Transverse colon (tissue), 4 donors: ENCODE results near the gene RNF150. TPM values are rescaled to one million over a fixed set of nuclear protein-coding genes. Genes with fewer than 3 reads are reported as not detected.

ENCODE experiments used
- DNase-seq: peaks from one replicate; pipeline ENCODE4 v3.0.0-alpha.2; 2019
- H3K27ac ChIP-seq, 4 donors: fragments of 200-600 bp; sonication (generic); 2 replicates each; pipeline ENCODE4 v1.5.1; 2016 to 2018; ENCODE audit warnings: inconsistent platforms in 4 of 4
- H3K27me3 ChIP-seq: fragments of 200-600 bp; sonication (generic); 2 replicates; pipeline ENCODE4 v1.5.1; 2017; ENCODE audit warnings: inconsistent platforms
- H3K36me3 ChIP-seq, 4 donors: fragments of 200-600 bp; sonication (generic); 2 replicates each; pipeline ENCODE4 v1.5.1; 2017 to 2019; ENCODE audit warnings: inconsistent platforms in 4 of 4
- H3K4me1 ChIP-seq, 4 donors: fragments of 200-600 bp; sonication (generic); 2 replicates each; pipeline ENCODE4 v1.5.1; 2017 to 2020; ENCODE audit warnings: inconsistent platforms in 4 of 4
- H3K4me3 ChIP-seq, 4 donors: fragments of 200-600 bp; sonication (generic); 1 replicate in 1 of 4; 2 replicates in 3 of 4; pipeline versions ENCODE4 v1.5.1 to v1.6.1; 2017 to 2019; ENCODE audit warnings: inconsistent platforms in 4 of 4
- H3K9me3 ChIP-seq, 2 donors: fragments of 200-600 bp; sonication (generic); 2 replicates each; pipeline ENCODE4 v1.5.1; 2017 to 2019; ENCODE audit warnings: inconsistent platforms in 2 of 2
- EP300 ChIP-seq: sonication (generic); formaldehyde crosslinking; IDR thresholded peaks from one replicate; pipeline ENCODE4 v1.6.1; 2017; ENCODE audit warnings: antibody characterized with exemption, low read depth
- POLR2A ChIP-seq: fragments of 450-650 bp; IDR thresholded peaks from one replicate; pipeline ENCODE4 v1.6.1; 2016; ENCODE audit warnings: antibody characterized with exemption, mild to moderate bottlenecking, moderate library complexity
- POLR2AphosphoS5 ChIP-seq, 3 donors: sonication (generic); formaldehyde crosslinking; IDR thresholded peaks; one replicate each; pipeline ENCODE4 v1.6.1; 2016; ENCODE audit warnings: antibody characterized with exemption in 3 of 3
- WGBS, 2 donors: methylation state at CpG; one replicate each; pipeline ENCODE4 v1.1.5; 2018; ENCODE audit warnings: low coverage in 1 of 2; 5-methylcytosine and 5-hydroxymethylcytosine counted together
- in situ Hi-C, 4 donors: fragments of 200-750 bp; cut with MboI; loops; one replicate each; pipeline versions ENCODE4 v1.15.0 to v1.15.1; 2017; ENCODE audit warnings: low sequenced_read_pairs in 3 of 4, low pct_ligation_motif_present in 1 of 4, low pct_unique_long_range_greater_than_20kb in 1 of 4
- intact Hi-C: fragments of 100-400 bp; cut with DNase I; formaldehyde crosslinking; loops from one replicate; pipeline ENCODE4 v1.15.1; 2023; ENCODE audit warnings: low total_unique reads
- total RNA-seq, 4 donors: library from RNA; depleted of rRNA; stranded (reverse); fragments of >200 nt; gene quantifications; one replicate each; pipeline ENCODE4 v1.1.0, GENCODE V29; 2016
- TF ChIP-seq, protein P1 (sequence below), 5 experiments: fragments of 200-600 bp in 3 of 5; fragments of 450-650 bp in 2 of 5; sonication (generic) in 3 of 5; IDR thresholded peaks; 1 replicate in 2 of 5; 2 replicates in 3 of 5; pipeline ENCODE4 v1.5.1; 2016 to 2017; ENCODE audit warnings: antibody characterized with exemption in 5 of 5, inconsistent platforms in 3 of 5, mild to moderate bottlenecking in 2 of 5, moderate library complexity in 1 of 5

Gene RNF150
- total RNA-seq, 4 donors from 2014 or later, result 2.8 to 15.3 (median 7.9) TPM

DNA sequence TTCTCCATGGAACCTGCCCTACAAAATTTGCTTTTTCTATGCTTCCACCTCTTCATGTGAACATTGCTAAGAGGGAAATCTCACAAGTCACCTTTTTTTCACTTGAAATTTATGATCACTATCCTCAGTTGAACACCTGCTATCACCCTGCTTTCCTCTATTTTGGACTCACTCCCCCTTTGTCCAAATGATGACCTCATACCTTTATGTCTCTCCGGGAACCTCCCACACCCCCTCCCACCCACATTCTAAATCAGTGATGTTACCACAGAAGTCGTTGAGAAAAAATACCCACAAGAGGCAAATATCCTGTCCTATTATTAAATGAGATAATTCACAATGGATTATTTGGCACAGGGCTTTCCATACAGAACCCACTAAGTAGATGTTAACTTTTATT is 156.5 kb downstream of the RNF150 start:
- Histone ChIP-seq H3K9me3 (no peaks in the 10 kb centered on the region), H3K4me3 (no peak overlapping the region), H3K27me3 (no peaks in the 10 kb centered on the region), H3K36me3 (no peaks in the 10 kb centered on the region), H3K27ac (no peak overlapping the region), H3K4me1 (no peaks in the 10 kb centered on the region)
- intact Hi-C loops, result no loop called here
- WGBS, 2 donors, result 69 to 83% methylated on average over 2 of the region's 2 CpGs
- no peak for DNase-seq
- in situ Hi-C loops, result no loop called here
- no peak for TF ChIP-seq POLR2AphosphoS5 (IDR thresholded peaks at IDR 0.05)
- no peak for TF ChIP-seq EP300
- TF ChIP-seq, protein P1, sequence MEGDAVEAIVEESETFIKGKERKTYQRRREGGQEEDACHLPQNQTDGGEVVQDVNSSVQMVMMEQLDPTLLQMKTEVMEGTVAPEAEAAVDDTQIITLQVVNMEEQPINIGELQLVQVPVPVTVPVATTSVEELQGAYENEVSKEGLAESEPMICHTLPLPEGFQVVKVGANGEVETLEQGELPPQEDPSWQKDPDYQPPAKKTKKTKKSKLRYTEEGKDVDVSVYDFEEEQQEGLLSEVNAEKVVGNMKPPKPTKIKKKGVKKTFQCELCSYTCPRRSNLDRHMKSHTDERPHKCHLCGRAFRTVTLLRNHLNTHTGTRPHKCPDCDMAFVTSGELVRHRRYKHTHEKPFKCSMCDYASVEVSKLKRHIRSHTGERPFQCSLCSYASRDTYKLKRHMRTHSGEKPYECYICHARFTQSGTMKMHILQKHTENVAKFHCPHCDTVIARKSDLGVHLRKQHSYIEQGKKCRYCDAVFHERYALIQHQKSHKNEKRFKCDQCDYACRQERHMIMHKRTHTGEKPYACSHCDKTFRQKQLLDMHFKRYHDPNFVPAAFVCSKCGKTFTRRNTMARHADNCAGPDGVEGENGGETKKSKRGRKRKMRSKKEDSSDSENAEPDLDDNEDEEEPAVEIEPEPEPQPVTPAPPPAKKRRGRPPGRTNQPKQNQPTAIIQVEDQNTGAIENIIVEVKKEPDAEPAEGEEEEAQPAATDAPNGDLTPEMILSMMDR (IDR thresholded peaks at IDR 0.05), result no peak
- TF ChIP-seq POLR2A, result no peak

DNA sequence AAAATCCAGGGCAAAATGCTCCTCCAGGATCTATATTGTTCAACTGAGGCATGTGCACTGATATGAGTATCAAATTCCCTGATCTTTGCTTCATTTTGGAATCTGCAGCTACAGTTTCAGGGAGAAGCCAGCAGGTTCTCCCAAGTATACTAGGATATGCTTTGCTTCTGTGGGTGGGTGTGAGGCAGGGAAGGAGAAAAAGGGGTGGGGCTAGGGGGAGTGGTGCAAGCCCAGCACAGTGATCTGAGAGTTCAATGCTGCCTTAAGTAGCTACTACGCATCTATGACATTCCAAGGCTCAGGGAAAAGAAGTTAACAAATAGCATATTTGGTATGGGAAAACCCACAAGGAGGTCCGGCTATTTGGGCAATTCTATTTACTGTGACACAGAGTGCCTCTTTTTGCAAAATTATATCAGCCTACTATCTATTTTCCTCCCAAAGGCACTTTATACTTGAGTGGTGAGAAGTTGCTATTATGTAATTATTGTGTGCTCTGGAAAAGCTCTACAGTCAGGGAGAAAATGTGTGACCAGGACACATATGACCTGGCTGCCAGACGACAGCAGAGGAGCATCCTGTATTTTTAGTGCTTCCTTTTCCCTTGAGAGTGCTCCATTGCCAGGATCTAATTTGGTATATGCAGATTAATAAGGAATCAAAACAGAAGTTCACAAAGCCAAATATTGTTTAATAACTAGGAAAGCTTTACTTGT is 162.0 kb downstream of the RNF150 start:
- 60 to 78% methylated on average over 2 to 3 of the region's 3 CpGs for WGBS, 2 donors
- TF ChIP-seq POLR2AphosphoS5 (IDR thresholded peaks at IDR 0.05), result no peak
- no peak for TF ChIP-seq EP300
- TF ChIP-seq, protein P1 (IDR thresholded peaks at IDR 0.05), result no peak
- TF ChIP-seq POLR2A, result no peak
- H3K4me1 ChIP-seq, result peaks cover 0 to 3% (median 0%) of the 10 kb centered on the region in 4 donors
- H3K4me3 ChIP-seq, result no peak overlapping the region
- H3K36me3 ChIP-seq, result no peaks in the 10 kb centered on the region
- no peak overlapping the region for H3K27ac ChIP-seq
- in situ Hi-C loops, result no loop called here
- H3K27me3 ChIP-seq, result no peaks in the 10 kb centered on the region
- no peak for DNase-seq
- no peaks in the 10 kb centered on the region for H3K9me3 ChIP-seq
- intact Hi-C loops, result no loop called here

DNA sequence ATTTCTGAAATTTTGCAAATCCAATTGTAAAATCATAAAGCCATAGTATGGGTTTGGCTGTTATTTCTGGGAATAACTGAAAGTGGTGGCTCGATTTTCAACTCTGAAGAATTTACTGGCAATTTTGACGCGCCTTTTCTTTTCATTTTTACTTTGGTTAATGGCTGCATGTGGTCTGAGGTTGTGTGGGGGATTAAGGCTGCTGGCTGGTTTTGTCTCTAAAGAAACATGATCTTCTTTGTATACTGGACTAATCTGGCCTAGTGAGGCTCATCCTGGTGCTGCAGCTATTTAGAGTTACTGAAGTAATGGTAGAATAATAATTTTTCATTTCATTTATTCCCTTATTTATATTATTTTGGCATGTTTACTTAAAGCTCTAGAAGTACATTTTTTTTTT is 164.0 kb downstream of the RNF150 start:
- in situ Hi-C loops (no loop called here), intact Hi-C loops (no loop called here)
- no peaks in the 10 kb centered on the region for H3K27me3 ChIP-seq
- H3K4me3 ChIP-seq, result no peak overlapping the region
- 68 to 91% methylated on average over 3 of the region's 3 CpGs for WGBS, 2 donors
- H3K9me3 ChIP-seq, result no peaks in the 10 kb centered on the region
- no peaks in the 10 kb centered on the region for H3K36me3 ChIP-seq
- DNase-seq, result no peak
- TF ChIP-seq, protein P1 (IDR thresholded peaks at IDR 0.05), result no peak
- TF ChIP-seq POLR2AphosphoS5 (IDR thresholded peaks at IDR 0.05), result no peak
- no peak for TF ChIP-seq EP300
- no peak for TF ChIP-seq POLR2A
- no peak overlapping the region for H3K27ac ChIP-seq
- peaks cover 0 to 3% (median 0%) of the 10 kb centered on the region in 4 donors for H3K4me1 ChIP-seq

DNA sequence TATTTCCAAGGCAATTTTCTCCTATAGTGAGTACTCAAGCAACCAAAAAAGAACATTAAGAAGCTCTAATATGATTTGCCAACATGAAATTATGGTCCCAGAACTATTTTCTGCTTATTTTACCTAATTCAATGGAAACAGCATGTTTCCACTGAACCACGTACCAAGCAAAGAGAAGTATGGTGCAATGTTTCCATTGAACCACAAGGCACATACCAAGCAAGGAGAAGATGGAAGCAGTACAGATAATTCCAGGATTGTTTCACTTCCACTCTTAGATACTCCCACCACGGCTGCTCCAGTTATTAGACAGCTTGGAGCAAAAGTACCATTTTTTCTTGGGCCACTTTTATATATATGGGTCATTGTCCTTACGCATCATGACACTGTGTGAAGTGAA is 164.9 kb downstream of the RNF150 start:
- in situ Hi-C loops (no loop called here), intact Hi-C loops (no loop called here)
- no peak overlapping the region for H3K4me3 ChIP-seq
- no peaks in the 10 kb centered on the region for H3K27me3 ChIP-seq
- no peak overlapping the region for H3K27ac ChIP-seq
- peaks cover 0 to 3% (median 0%) of the 10 kb centered on the region in 4 donors for H3K4me1 ChIP-seq
- no peak for DNase-seq
- no peaks in the 10 kb centered on the region for H3K9me3 ChIP-seq
- 64 to 84% methylated on average over 3 of the region's 3 CpGs for WGBS, 2 donors
- TF ChIP-seq, protein P1 (IDR thresholded peaks at IDR 0.05), result no peak
- TF ChIP-seq POLR2AphosphoS5 (IDR thresholded peaks at IDR 0.05), result no peak
- TF ChIP-seq POLR2A, result no peak
- TF ChIP-seq EP300, result no peak
- no peaks in the 10 kb centered on the region for H3K36me3 ChIP-seq
